HG02588 (cell line): Measurements from ENCODE around the gene AGBL3.

Source experiments
- ATAC-seq: cut with Tn5 transposase; IDR thresholded peaks from one replicate; pipeline ENCODE4 v1.9.1; 2021; ENCODE audit warnings: mild to moderate bottlenecking, moderate library complexity; ENCODE audit not compliant: unreplicated experiment

The AGBL3 gene

GRCh38 chr7:135181929-135182678, 195.8 kb downstream of the AGBL3 start:
- ATAC-seq: no peak

GRCh38 chr7:135183478-135183877, 197.2 kb downstream of the AGBL3 start:
- ATAC-seq: no peak

- no peak for ATAC-seq
Measured at GRCh38 chr7:135184254-135184841, 198.0 kb downstream of the AGBL3 start.
